LNCAP (cell line): ENCODE measurements around the gene HMGB3.

ENCODE experiments used
- CTCF ChIP-seq: fragments of 450-650 bp; IDR thresholded peaks from 2 replicates; pipeline ENCODE4 v1.5.1; 2017; ENCODE audit warnings: mild to moderate bottlenecking

HMGB3 gene

GRCh38 chrX:150980711-150981110, 2.4 kb upstream of the HMGB3 start:
- TF ChIP-seq CTCF: no peak

GRCh38 chrX:150982235-150982787, 824 bp upstream of the HMGB3 start:
- TF ChIP-seq CTCF: no peak

- TF ChIP-seq CTCF: no peak
These were observed 510 bp downstream of the HMGB3 start for GRCh38 chrX:150983521-150984168.

- TF ChIP-seq CTCF: no peak
These were observed 1.2 kb downstream of the HMGB3 start for GRCh38 chrX:150984169-150984824.

- no peak for TF ChIP-seq CTCF
These were observed 6.3 kb downstream of the HMGB3 start for GRCh38 chrX:150989420-150989819.

- TF ChIP-seq CTCF: no peak
These were observed 7.8 kb downstream of the HMGB3 start for GRCh38 chrX:150990910-150991309.

GRCh38 chrX:151000861-151001331, 17.8 kb downstream of the HMGB3 start:
- no peak for TF ChIP-seq CTCF
